HG02763 (cell line): ENCODE data around the gene PRKCA.
"Not testable (repeated sequence)": the region's sequence is repeated elsewhere in the genome, so short reads cannot be mapped to it uniquely, and the experiment has no call there.

Experiments used
- ATAC-seq: cut with Tn5 transposase; IDR thresholded peaks from one replicate; pipeline ENCODE4 v1.9.1; 2021; ENCODE audit warnings: mild to moderate bottlenecking, moderate library complexity; ENCODE audit not compliant: unreplicated experiment

The PRKCA gene

GRCh38 chr17:66324381-66325004, 22.1 kb downstream of the PRKCA start:
- not testable (repeated sequence) for ATAC-seq

GRCh38 chr17:66326476-66327047, 24.1 kb downstream of the PRKCA start:
- ATAC-seq, result no peak

- no peak for ATAC-seq
These were observed 28.2 kb downstream of the PRKCA start for GRCh38 chr17:66330646-66331037.

GRCh38 chr17:66331038-66331816, 28.8 kb downstream of the PRKCA start:
- ATAC-seq, result no peak

- ATAC-seq, result no peak
These were observed 33.4 kb downstream of the PRKCA start for GRCh38 chr17:66335797-66336196.

- no peak for ATAC-seq
These were observed 34.9 kb downstream of the PRKCA start for GRCh38 chr17:66337268-66337667.

GRCh38 chr17:66337866-66338485, 35.6 kb downstream of the PRKCA start:
- no peak for ATAC-seq

GRCh38 chr17:66338937-66339336, 36.5 kb downstream of the PRKCA start:
- no peak for ATAC-seq

GRCh38 chr17:66339561-66339960, 37.1 kb downstream of the PRKCA start:
- ATAC-seq, result no peak

- no peak for ATAC-seq
These were observed 38.3 kb downstream of the PRKCA start for GRCh38 chr17:66340720-66341119.

GRCh38 chr17:66341462-66341861, 39.0 kb downstream of the PRKCA start:
- ATAC-seq, result no peak

- ATAC-seq, result not testable (repeated sequence)
These were observed 39.9 kb downstream of the PRKCA start for GRCh38 chr17:66342263-66342662.

- ATAC-seq, result no peak
These were observed 41.2 kb downstream of the PRKCA start for GRCh38 chr17:66343531-66344078.

GRCh38 chr17:66344473-66344872, 42.1 kb downstream of the PRKCA start:
- no peak for ATAC-seq

- ATAC-seq, result no peak
These were observed 42.9 kb downstream of the PRKCA start for GRCh38 chr17:66345264-66345663.

- not testable (repeated sequence) for ATAC-seq
These were observed 43.7 kb downstream of the PRKCA start for GRCh38 chr17:66345949-66346638.

- ATAC-seq, result no peak
These were observed 45.5 kb downstream of the PRKCA start for GRCh38 chr17:66347661-66348514.

GRCh38 chr17:66348584-66349165, 46.3 kb downstream of the PRKCA start:
- ATAC-seq, result no peak

- ATAC-seq, result no peak
These were observed 47.3 kb downstream of the PRKCA start for GRCh38 chr17:66349521-66350254.
